Activated naive CD8-positive, alpha-beta T cell treated with anti-CD3 and anti-CD28 coated beads, Interleukin-2, amount 10 ng/mL, durations not matched to agents 7 days and 5 days (primary cell): Measurements from ENCODE around the gene USE1. TPM values are rescaled to one million over a fixed set of nuclear protein-coding genes. Genes with fewer than 3 reads are reported as not detected.
A peak's percentile ranks its signal among the peaks of the same experiment; 100 is the strongest.

Experiments
- ATAC-seq: fragments of 150-1000 bp; cut with Tn5 transposase; one replicate; pipeline ENCODE4 v1.10.0; 2021; ENCODE audit warnings: low read depth, moderate library complexity
- POLR2A ChIA-PET: fragments of 350-600 bp; sonication (Branson Sonifier 250); formaldehyde crosslinking; loops from one replicate; lab custom pipeline; 2021; ENCODE audit warnings: antibody characterized with exemption; lab: Charles Lee
- DNase-seq: peaks from one replicate; pipeline ENCODE4 v3.0.0; 2021
- H3K27ac Mint-ChIP-seq: one replicate; pipeline ENCODE4 v1.8.0; 2022; ENCODE audit warnings: mild to moderate bottlenecking, mixed read lengths
- H3K27me3 Mint-ChIP-seq: one replicate; pipeline ENCODE4 v1.8.0; 2022; ENCODE audit warnings: mild to moderate bottlenecking, moderate library complexity, mixed read lengths
- H3K36me3 Mint-ChIP-seq: one replicate; pipeline ENCODE4 v1.8.0; 2021; ENCODE audit warnings: mild to moderate bottlenecking, mixed read lengths
- H3K4me1 Mint-ChIP-seq: one replicate; pipeline ENCODE4 v1.8.0; 2021; ENCODE audit warnings: mixed read lengths
- H3K4me3 Mint-ChIP-seq: one replicate; pipeline ENCODE4 v1.8.0; 2022; ENCODE audit warnings: mild to moderate bottlenecking, moderate library complexity, mixed read lengths
- H3K9me3 Mint-ChIP-seq: one replicate; pipeline ENCODE4 v1.8.0; 2021; ENCODE audit warnings: mixed read lengths
- total RNA-seq, 2 experiments: library from RNA; stranded (reverse); gene quantifications; one replicate each; pipeline ENCODE4 v1.2.3, GENCODE V29; 2021

USE1 gene
- total RNA-seq, 2 experiments from 2014 or later: 30.1 to 31.8 TPM

- H3K4me3 Mint-ChIP-seq: no peak overlapping the region
- no peaks in the 10 kb centered on the region for H3K27me3 Mint-ChIP-seq
- H3K36me3 Mint-ChIP-seq: peaks cover 21% of the 10 kb centered on the region
- no peak for ATAC-seq
- no peaks in the 10 kb centered on the region for H3K9me3 Mint-ChIP-seq
- H3K4me1 Mint-ChIP-seq: peaks cover 14% of the 10 kb centered on the region
- POLR2A ChIA-PET: no interaction called here
- no peak overlapping the region for H3K27ac Mint-ChIP-seq
- no peak for DNase-seq
Observed at GRCh38 chr19:17210296-17210695, 4.9 kb upstream of the USE1 start.

DNA sequence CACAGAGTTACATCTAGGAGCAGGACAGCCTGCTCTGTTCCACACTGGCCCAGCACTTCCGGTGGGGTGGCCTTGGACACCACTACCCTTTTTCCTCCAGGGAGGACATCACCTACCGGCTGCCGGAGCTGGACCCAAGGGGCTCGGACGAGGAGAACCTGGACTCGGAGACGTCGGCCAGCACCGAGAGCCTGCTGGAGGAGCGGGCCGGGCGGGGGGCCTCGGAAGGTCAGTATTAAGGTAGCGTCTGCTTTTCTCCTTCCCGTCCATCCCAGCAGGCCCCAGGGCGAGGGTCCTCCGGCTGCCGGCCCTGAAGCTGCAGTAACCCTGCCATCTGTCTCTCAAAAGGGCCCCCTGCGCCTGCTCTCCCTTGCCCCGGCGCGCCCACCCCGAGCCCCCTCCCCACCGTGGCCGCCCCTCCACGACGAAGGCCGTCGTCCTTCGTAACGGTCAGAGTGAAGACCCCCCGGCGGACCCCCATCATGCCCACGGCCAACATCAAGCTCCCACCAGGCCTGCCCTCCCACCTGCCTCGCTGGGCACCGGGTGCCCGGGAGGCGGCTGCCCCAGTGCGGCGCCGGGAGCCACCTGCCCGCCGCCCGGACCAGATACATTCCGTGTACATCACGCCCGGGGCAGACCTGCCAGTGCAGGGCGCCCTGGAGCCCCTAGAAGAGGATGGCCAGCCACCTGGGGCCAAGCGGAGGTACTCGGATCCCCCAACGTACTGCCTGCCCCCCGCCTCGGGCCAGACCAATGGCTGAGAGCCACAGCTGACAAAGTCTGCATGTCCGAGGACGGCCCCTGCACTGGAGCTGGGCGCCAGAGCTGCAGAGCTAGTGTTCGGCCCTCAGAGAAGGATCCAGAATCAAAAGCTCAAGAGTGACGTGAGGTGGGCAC is 3.4 kb upstream of the USE1 start:
- H3K27me3 Mint-ChIP-seq: no peaks in the 10 kb centered on the region
- H3K27ac Mint-ChIP-seq: no peak overlapping the region
- peaks cover 18% of the 10 kb centered on the region for H3K4me1 Mint-ChIP-seq
- no peaks in the 10 kb centered on the region for H3K9me3 Mint-ChIP-seq
- no peak for DNase-seq
- ATAC-seq: no peak
- no peak overlapping the region for H3K4me3 Mint-ChIP-seq
- POLR2A ChIA-PET: no interaction called here
- peaks cover 20% of the 10 kb centered on the region for H3K36me3 Mint-ChIP-seq

- H3K4me3 Mint-ChIP-seq: no peak overlapping the region
- H3K27ac Mint-ChIP-seq: no peak overlapping the region
- POLR2A ChIA-PET: interaction anchor here (0.6 kb wide), 1 partner anchor 138 kb away, joined by 4 read pairs; the partner anchor contains the start of gene MYO9B
- peaks cover 18% of the 10 kb centered on the region for H3K4me1 Mint-ChIP-seq
- no peak for DNase-seq
- ATAC-seq: no peak
- peaks cover 26% of the 10 kb centered on the region for H3K36me3 Mint-ChIP-seq
- no peaks in the 10 kb centered on the region for H3K9me3 Mint-ChIP-seq
- no peaks in the 10 kb centered on the region for H3K27me3 Mint-ChIP-seq
Observed at GRCh38 chr19:17213334-17213733, 1.8 kb upstream of the USE1 start.

- Mint-ChIP-seq H3K36me3 (peaks cover 25% of the 10 kb centered on the region), H3K4me3 (peak overlapping the region; percentile 90), H3K27me3 (no peaks in the 10 kb centered on the region), H3K9me3 (no peaks in the 10 kb centered on the region), H3K4me1 (peaks cover 11% of the 10 kb centered on the region), H3K27ac (peak overlapping the region; percentile 99)
- no peak for ATAC-seq
- POLR2A ChIA-PET: interaction anchor here (0.5 to 2.4 kb wide), 14 partner anchors 10 to 555 kb away, joined by 3 to 48 read pairs (median 7); partner anchors contain the start of genes BABAM1, OCEL1 and SMIM7
- DNase-seq: no peak
Observed at GRCh38 chr19:17214508-17215126, 540 bp upstream of the USE1 start.

- H3K36me3 Mint-ChIP-seq: peaks cover 26% of the 10 kb centered on the region
- no peak for DNase-seq
- no peaks in the 10 kb centered on the region for H3K27me3 Mint-ChIP-seq
- no peaks in the 10 kb centered on the region for H3K9me3 Mint-ChIP-seq
- ATAC-seq: no peak
- peak overlapping the region; percentile 99 for H3K27ac Mint-ChIP-seq
- H3K4me1 Mint-ChIP-seq: peaks cover 13% of the 10 kb centered on the region
- H3K4me3 Mint-ChIP-seq: peak overlapping the region; percentile 90
- POLR2A ChIA-PET: interaction anchor here (1.4 to 2.4 kb wide), 8 partner anchors 10 to 139 kb away, joined by 3 to 48 read pairs (median 10); partner anchors contain the start of gene OCEL1
Observed at GRCh38 chr19:17216058-17216670, 1.0 kb downstream of the USE1 start.

DNA sequence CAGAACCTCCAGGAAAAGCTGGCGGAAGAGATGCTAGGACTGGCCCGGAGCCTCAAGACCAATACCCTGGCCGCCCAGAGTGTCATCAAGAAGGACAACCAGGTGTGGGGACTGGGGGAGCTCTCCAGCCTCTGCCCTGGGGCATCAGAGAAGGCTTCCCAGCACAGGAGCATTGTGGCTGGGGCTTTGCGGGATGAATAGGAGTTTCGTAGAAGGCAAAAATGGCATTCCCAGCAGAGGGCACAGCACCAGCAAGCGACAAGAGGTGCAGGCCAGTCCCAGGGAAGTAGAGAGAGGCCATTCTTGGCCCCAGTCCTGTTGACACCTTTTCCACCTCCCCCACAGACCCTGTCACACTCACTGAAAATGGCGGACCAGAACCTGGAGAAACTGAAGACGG is 4.1 kb downstream of the USE1 start:
- H3K27ac Mint-ChIP-seq: no peak overlapping the region
- H3K4me3 Mint-ChIP-seq: no peak overlapping the region

GRCh38 chr19:17220207-17220758 is 5.1 kb downstream of the USE1 start:
- Mint-ChIP-seq H3K27ac (no peak overlapping the region), H3K36me3 (peaks cover 20% of the 10 kb centered on the region), H3K27me3 (no peaks in the 10 kb centered on the region), H3K9me3 (no peaks in the 10 kb centered on the region), H3K4me3 (no peak overlapping the region), H3K4me1 (peaks cover 6% of the 10 kb centered on the region)
- no peak for DNase-seq
- POLR2A ChIA-PET: interaction anchor here (0.7 kb wide), 1 partner anchor 144 kb away, joined by 4 read pairs; the partner anchor contains the start of gene MYO9B
- no peak for ATAC-seq

More for the DNA sequence above, 4.1 kb downstream of the USE1 start:
- DNase-seq: no peak
- Mint-ChIP-seq H3K27me3 (no peaks in the 10 kb centered on the region), H3K4me1 (peaks cover 12% of the 10 kb centered on the region), H3K36me3 (peaks cover 22% of the 10 kb centered on the region), H3K9me3 (no peaks in the 10 kb centered on the region)
- POLR2A ChIA-PET: interaction anchor here (1.0 kb wide), 1 partner anchor 14 kb away, joined by 3 read pairs; no protein-coding TSS in a partner anchor
- no peak for ATAC-seq

- H3K27ac Mint-ChIP-seq: no peak overlapping the region
- H3K27me3 Mint-ChIP-seq: no peaks in the 10 kb centered on the region
- H3K36me3 Mint-ChIP-seq: peaks cover 6% of the 10 kb centered on the region
- peaks cover 7% of the 10 kb centered on the region for H3K4me1 Mint-ChIP-seq
- ATAC-seq (no peak), DNase-seq (no peak)
- POLR2A ChIA-PET: interaction anchor here (1.0 to 3.1 kb wide), 5 partner anchors 10 to 149 kb away, joined by 3 to 48 read pairs (median 16); partner anchors contain the start of genes MYO9B and USE1
- no peaks in the 10 kb centered on the region for H3K9me3 Mint-ChIP-seq
- H3K4me3 Mint-ChIP-seq: peak overlapping the region; percentile 57
Observed at GRCh38 chr19:17225053-17225452, 9.9 kb downstream of the USE1 start.

GRCh38 chr19:17226002-17226933 is 11.1 kb downstream of the USE1 start, which contains the start of gene OCEL1:
OCEL1 (plus strand) TSS chr19:17226226; CDS start chr19:17226248, 22 bp downstream.
- Mint-ChIP-seq H3K4me1 (peaks cover 7% of the 10 kb centered on the region), H3K4me3 (peak within 1 kb of the TSS; percentile 93), H3K27me3 (no peaks in the 10 kb centered on the region), H3K27ac (peak within 1 kb of the TSS; percentile 98), H3K9me3 (no peaks in the 10 kb centered on the region), H3K36me3 (peaks cover 5% of the 10 kb centered on the region)
- ATAC-seq (peak; percentile 95), DNase-seq (peak; percentile 95)
- POLR2A ChIA-PET: interaction anchor here (0.6 to 3.1 kb wide), 15 partner anchors 9 to 193 kb away, joined by 3 to 48 read pairs (median 6); partner anchors contain the start of genes ANKLE1, DDA1, MRPL34 and MVB12A

- DNase-seq (no peak), ATAC-seq (no peak)
- Mint-ChIP-seq H3K4me1 (peaks cover 7% of the 10 kb centered on the region), H3K9me3 (no peaks in the 10 kb centered on the region), H3K4me3 (no peak overlapping the region), H3K27me3 (no peaks in the 10 kb centered on the region), H3K27ac (no peak overlapping the region), H3K36me3 (peaks cover 5% of the 10 kb centered on the region)
- POLR2A ChIA-PET: interaction anchor here (0.8 to 3.1 kb wide), 2 partner anchors 13 to 31 kb away, joined by 3 to 48 read pairs; partner anchors contain the start of gene USE1
Observed at GRCh38 chr19:17227798-17228367, 12.7 kb downstream of the USE1 start.

GRCh38 chr19:17229890-17230289 is 14.7 kb downstream of the USE1 start:
- H3K27me3 Mint-ChIP-seq: no peaks in the 10 kb centered on the region

More at GRCh38 chr19:17229890-17230289, 14.7 kb downstream of the USE1 start:
- ATAC-seq (no peak), DNase-seq (no peak)
- Mint-ChIP-seq H3K9me3 (no peaks in the 10 kb centered on the region), H3K36me3 (peaks cover 6% of the 10 kb centered on the region), H3K4me1 (peaks cover 11% of the 10 kb centered on the region), H3K4me3 (no peak overlapping the region), H3K27ac (no peak overlapping the region)
- POLR2A ChIA-PET: no interaction called here
